ENCODE measurements around the gene MGAT3.

GRCh38 chr22:39492186-39492585 lies 35.4 kb downstream of the MGAT3 start:
- TF ChIP-seq CTCF (IDR thresholded peaks at IDR 0.05 in 4 of 5, conservative IDR thresholded peaks at IDR 0.05 in 1 of 5), result no peak
- TF ChIP-seq POLR2A (IDR thresholded peaks at IDR 0.05), result no peak

Measured in gastrocnemius medialis (tissue), 4 donors.